HG03342 (cell line): ENCODE data around the gene SPHK2.
"Not testable (repeated sequence)": the region's sequence is repeated elsewhere in the genome, so short reads cannot be mapped to it uniquely, and the experiment has no call there.

ENCODE experiments used
- ATAC-seq: cut with Tn5 transposase; IDR thresholded peaks from one replicate; pipeline ENCODE4 v1.9.1; 2021; ENCODE audit warnings: mild to moderate bottlenecking, moderate library complexity; ENCODE audit not compliant: unreplicated experiment

The SPHK2 gene

DNA sequence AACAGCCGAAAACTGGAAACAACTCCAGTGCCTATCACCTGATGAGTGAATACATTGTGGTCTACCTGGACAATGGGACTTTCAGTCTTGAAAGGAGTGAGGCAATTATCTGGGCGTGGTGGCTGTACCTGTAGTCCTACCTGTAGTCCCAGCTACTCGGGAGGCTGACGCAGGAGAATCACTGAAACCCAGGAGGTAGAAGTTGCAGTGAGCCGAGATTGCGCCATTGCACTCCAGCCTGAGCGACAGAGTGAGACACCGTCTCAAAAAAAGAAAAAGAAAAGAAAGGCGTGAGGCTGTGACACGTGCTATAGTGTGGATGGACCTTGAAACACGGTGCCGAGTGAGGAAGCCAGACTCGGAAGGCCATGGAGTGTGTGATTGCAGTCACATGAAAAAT lies 57.6 kb downstream of the SPHK2 start:
- ATAC-seq = no peak

- no peak for ATAC-seq
Measured at GRCh38 chr19:48678201-48678600, 58.9 kb downstream of the SPHK2 start.

DNA sequence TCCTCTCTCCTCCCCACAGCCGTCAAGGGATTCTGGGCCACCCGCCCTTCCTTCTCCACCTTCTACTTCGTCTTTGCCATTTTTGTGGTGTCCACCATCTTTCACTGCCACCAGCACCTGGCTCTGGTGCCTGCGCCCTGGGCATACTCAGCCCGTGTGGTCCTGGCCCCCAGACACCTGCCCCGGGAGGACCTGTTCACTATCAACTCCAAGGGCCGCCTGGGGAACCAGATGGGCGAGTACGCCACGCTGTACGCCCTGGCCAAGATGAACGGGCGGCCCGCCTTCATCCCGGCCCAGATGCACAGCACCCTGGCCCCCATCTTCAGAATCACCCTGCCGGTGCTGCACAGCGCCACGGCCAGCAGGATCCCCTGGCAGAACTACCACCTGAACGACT lies 60.7 kb downstream of the SPHK2 start:
- not testable (repeated sequence) for ATAC-seq
